ENCODE measurements around the gene KRTAP10-10. TPM values are rescaled to one million over a fixed set of nuclear protein-coding genes. Genes with fewer than 3 reads are reported as not detected.

KRTAP10-10 gene
- total and polyA plus RNA-seq, 2 of the 8 experiments (the other 6 are each of a cell fraction or from before 2014, with no cell fraction given) = not detected

GRCh38 chr21:44684077-44684476, 46.9 kb downstream of the KRTAP10-10 start:
- no peak for DNase-seq (ENCODE audit: low read depth in 1 of 2, low spot score in 2 of 2)

More at GRCh38 chr21:44684077-44684476, 46.9 kb downstream of the KRTAP10-10 start:
- Histone ChIP-seq H4K91ac (replicated peaks; ENCODE audit: insufficient read length, low read length) (no peak overlapping the region), H3K27me3 (replicated peaks in 1 of 4; ENCODE audit: control insufficient read depth in 3 of 4, extremely low read depth in 1 of 4, insufficient read depth in 3 of 4, low read length in 3 of 4) (no peaks in the 10 kb centered on the region), H2BK12ac (ENCODE audit: low read depth, low read length) (no peak overlapping the region), H4K20me1 (replicated peaks in 1 of 2; ENCODE audit: control insufficient read depth in 1 of 2, insufficient read depth in 2 of 2, low read length in 2 of 2) (no peaks in the 10 kb centered on the region), H3K4me2 (ENCODE audit: insufficient read depth in 1 of 2, low read depth in 2 of 2, low read length in 2 of 2) (no peak overlapping the region), H4K8ac (ENCODE audit: extremely low read depth, insufficient read depth, low read length) (no peak overlapping the region), H3K56ac (replicated peaks; ENCODE audit: insufficient read length, low read depth, low read length) (no peak overlapping the region), H2BK5ac (ENCODE audit: low read depth, low read length) (no peak overlapping the region), H3K4me3 (ENCODE audit: extremely low read depth in 1 of 4, insufficient read depth in 2 of 4, low read depth in 3 of 4, low read length in 4 of 4) (no peak overlapping the region), H3K23me2 (ENCODE audit: low read depth, low read length) (no peaks in the 10 kb centered on the region), H2BK120ac (replicated peaks; ENCODE audit: low read depth, low read length) (no peak overlapping the region), H3K79me2 (ENCODE audit: control insufficient read depth in 1 of 2, insufficient read depth in 2 of 2, low read length in 2 of 2) (no peaks in the 10 kb centered on the region), H3K9me3 (ENCODE audit: insufficient read depth in 2 of 2, low read depth in 1 of 2, low read length in 1 of 2) (no peaks in the 10 kb centered on the region), H3K14ac (ENCODE audit: insufficient read length) (no peak overlapping the region), H3K27ac (ENCODE audit: low read depth, low read length) (no peak overlapping the region), H3K9ac (replicated peaks in 1 of 4; ENCODE audit: extremely low read depth in 1 of 4, low read depth in 3 of 4, low read length in 3 of 4) (no peak overlapping the region), H2BK15ac (ENCODE audit: low read length) (no peak overlapping the region), H3K18ac (ENCODE audit: extremely low read depth, low read length) (no peak overlapping the region), H2AK5ac (ENCODE audit: low read depth, low read length) (no peak overlapping the region), H2AFZ (ENCODE audit: low read length) (no peak overlapping the region), H4K5ac (ENCODE audit: insufficient read length, low read depth, low read length) (no peak overlapping the region), H3K36me3 (ENCODE audit: control insufficient read depth in 2 of 4, insufficient read depth in 4 of 4, low read length in 3 of 4) (no peaks in the 10 kb centered on the region), H3K4me1 (replicated peaks in 1 of 4; ENCODE audit: control insufficient read depth in 3 of 4, insufficient read depth in 4 of 4, low read length in 3 of 4) (peaks cover 5 to 11% (median 9%) of the 10 kb centered on the region in 4 experiments), H3K79me1 (ENCODE audit: low read depth, low read length) (no peaks in the 10 kb centered on the region), H3K23ac (ENCODE audit: insufficient read length) (no peak overlapping the region), H3K4ac (replicated peaks; ENCODE audit: insufficient read length, low read depth, low read length) (no peak overlapping the region), H2BK20ac (ENCODE audit: low read length) (no peak overlapping the region)
- ChIA-PET CTCF (ENCODE audit: partially characterized antibody) (no interaction called here), POLR2A (ENCODE audit: partially characterized antibody) (no interaction called here)
- TF ChIP-seq RFX5 (IDR thresholded peaks at IDR 0.05; ENCODE audit: borderline replicate concordance, low read depth, low read length) = no peak
- TF ChIP-seq EP300 (IDR thresholded peaks at IDR 0.05; ENCODE audit: borderline replicate concordance in 1 of 2, low read depth in 2 of 2, low read length in 2 of 2) = no peak
- TF ChIP-seq BACH1 (IDR thresholded peaks at IDR 0.05; ENCODE audit: low read length) = no peak
- 79% methylated on average over 7 of the region's 7 CpGs; no CpG with 5 or more reads in 1 of the 2 experiments for WGBS, 2 experiments (ENCODE audit: extremely low coverage in 1 of 2, insufficient coverage in 1 of 2, insufficient read length in 1 of 2, insufficient replicate concordance in 2 of 2, low coverage in 1 of 2, low lambda C conversion rate in 2 of 2, missing lambda C conversion rate in 1 of 2)
- FAIRE-seq = no peak

Measured in H1 (cell line).